Vagina (tissue), 2 donors: Measurements from ENCODE around the gene RAB20. TPM values are rescaled to one million over a fixed set of nuclear protein-coding genes. Genes with fewer than 3 reads are reported as not detected.

Experiments used
- DNase-seq, 2 donors: peaks; one replicate each; pipeline ENCODE4 v3.0.0-alpha.2; 2017; ENCODE audit errors: extremely low spot score in 2 of 2
- H3K27ac ChIP-seq: fragments of 200-600 bp; sonication (generic); one replicate; pipeline ENCODE4 v1.5.1; 2019
- H3K27me3 ChIP-seq: fragments of 200-600 bp; sonication (generic); one replicate; pipeline ENCODE4 v1.5.1; 2019
- H3K36me3 ChIP-seq, 2 donors: fragments of 200-600 bp; sonication (generic); one replicate each; pipeline ENCODE4 v1.5.1; 2017 to 2019
- H3K4me1 ChIP-seq: fragments of 200-600 bp; sonication (generic); one replicate; pipeline ENCODE4 v1.5.1; 2019
- H3K4me3 ChIP-seq, 2 donors: fragments of 200-600 bp; sonication (generic); 1 replicate in 1 of 2; 2 replicates in 1 of 2; pipeline ENCODE4 v1.5.1; 2016 to 2019
- H3K9me3 ChIP-seq: fragments of 200-600 bp; sonication (generic); one replicate; pipeline ENCODE4 v1.5.1; 2019
- CTCF ChIP-seq, 3 experiments: fragments of 450-650 bp in 2 of 3; fragments of 200-600 bp in 1 of 3; sonication (generic) in 1 of 3; IDR thresholded peaks; one replicate each; pipeline ENCODE4 v1.5.1; 2017 to 2019; ENCODE audit warnings: antibody characterized with exemption in 3 of 3, mild to moderate bottlenecking in 2 of 3, moderate library complexity in 2 of 3
- POLR2A ChIP-seq, 2 donors: fragments of 450-650 bp; IDR thresholded peaks; one replicate each; pipeline ENCODE4 v1.6.1; 2017; ENCODE audit warnings: antibody characterized with exemption in 2 of 2, mild to moderate bottlenecking in 2 of 2, moderate library complexity in 2 of 2
- POLR2AphosphoS5 ChIP-seq, 2 donors: sonication (generic); formaldehyde crosslinking; IDR thresholded peaks; one replicate each; pipeline ENCODE4 v1.9.0; 2017; ENCODE audit warnings: antibody characterized with exemption in 2 of 2, mild to moderate bottlenecking in 2 of 2, low read depth in 1 of 2; ENCODE audit not compliant: insufficient read depth in 1 of 2
- intact Hi-C: fragments of 100-400 bp; cut with DNase I; formaldehyde crosslinking; loops from one replicate; pipeline ENCODE4 v1.15.1; 2023
- total RNA-seq: library from RNA; depleted of rRNA; stranded (reverse); fragments of >200 nt; gene quantifications from one replicate; pipeline ENCODE4 v1.2.3, GENCODE V29; 2016

RAB20 gene
- total RNA-seq, 1 donor from 2014 or later = 15.2 TPM

GRCh38 chr13:110555601-110556223, 5.8 kb downstream of the RAB20 start:
- no peaks in the 10 kb centered on the region for H3K9me3 ChIP-seq
- peaks cover 13% of the 10 kb centered on the region for H3K4me1 ChIP-seq
- TF ChIP-seq POLR2A (IDR thresholded peaks at IDR 0.05) (no peak), CTCF (IDR thresholded peaks at IDR 0.05) (no peak), POLR2AphosphoS5 (IDR thresholded peaks at IDR 0.05; ENCODE audit: insufficient read depth in 1 of 2, low read depth in 1 of 2) (no peak)
- DNase-seq = no peak
- no peaks in the 10 kb centered on the region for H3K36me3 ChIP-seq
- intact Hi-C loops = no loop called here
- no peak overlapping the region for H3K4me3 ChIP-seq
- H3K27me3 ChIP-seq = no peaks in the 10 kb centered on the region
- H3K27ac ChIP-seq = no peak overlapping the region

- H3K27me3 ChIP-seq = no peaks in the 10 kb centered on the region
- no peak overlapping the region for H3K4me3 ChIP-seq
- H3K9me3 ChIP-seq = no peaks in the 10 kb centered on the region
- H3K4me1 ChIP-seq = peaks cover 7% of the 10 kb centered on the region
- no peak overlapping the region for H3K27ac ChIP-seq
- intact Hi-C loops = no loop called here
- TF ChIP-seq POLR2AphosphoS5 (IDR thresholded peaks at IDR 0.05; ENCODE audit: insufficient read depth in 1 of 2, low read depth in 1 of 2) = no peak
- no peak for TF ChIP-seq POLR2A (IDR thresholded peaks at IDR 0.05)
- TF ChIP-seq CTCF (IDR thresholded peaks at IDR 0.05) = no peak
- no peaks in the 10 kb centered on the region for H3K36me3 ChIP-seq
- no peak for DNase-seq
Observed at GRCh38 chr13:110554946-110555345, 6.6 kb downstream of the RAB20 start.

- TF ChIP-seq POLR2AphosphoS5 (IDR thresholded peaks at IDR 0.05; ENCODE audit: insufficient read depth in 1 of 2, low read depth in 1 of 2) (no peak), POLR2A (IDR thresholded peaks at IDR 0.05) (no peak), CTCF (IDR thresholded peaks at IDR 0.05) (no peak)
- H3K4me3 ChIP-seq = no peak overlapping the region
- no peaks in the 10 kb centered on the region for H3K9me3 ChIP-seq
- H3K4me1 ChIP-seq = peaks cover under 1% of the 10 kb centered on the region
- no peaks in the 10 kb centered on the region for H3K36me3 ChIP-seq
- no peak for DNase-seq
- intact Hi-C loops = no loop called here
- H3K27ac ChIP-seq = no peak overlapping the region
- no peaks in the 10 kb centered on the region for H3K27me3 ChIP-seq
Observed at GRCh38 chr13:110554227-110554836, 7.2 kb downstream of the RAB20 start.

DNA sequence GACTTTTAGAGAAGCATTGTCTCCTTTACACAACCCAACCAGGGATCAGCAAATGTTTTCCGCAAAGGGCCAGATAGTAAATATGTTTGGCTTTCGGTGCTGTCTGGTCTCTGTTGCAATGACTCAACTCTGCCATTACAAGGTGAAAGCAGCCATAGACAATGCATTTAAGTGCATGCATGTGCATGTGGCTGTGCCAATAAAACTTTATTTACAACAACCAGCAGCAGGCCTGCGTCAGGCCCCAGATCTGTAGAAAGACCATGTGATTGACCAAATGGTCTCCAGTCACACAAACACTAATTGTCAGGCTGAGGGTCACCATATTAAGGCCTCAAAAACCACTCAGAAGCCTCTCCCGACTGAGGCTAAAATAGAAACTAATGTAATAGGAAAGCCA, 8.1 kb downstream of the RAB20 start:
- no peaks in the 10 kb centered on the region for H3K4me1 ChIP-seq
- TF ChIP-seq CTCF (IDR thresholded peaks at IDR 0.05) (no peak), POLR2A (IDR thresholded peaks at IDR 0.05) (no peak), POLR2AphosphoS5 (IDR thresholded peaks at IDR 0.05; ENCODE audit: insufficient read depth in 1 of 2, low read depth in 1 of 2) (no peak)
- H3K36me3 ChIP-seq = no peaks in the 10 kb centered on the region
- DNase-seq = no peak
- H3K9me3 ChIP-seq = no peaks in the 10 kb centered on the region
- no peaks in the 10 kb centered on the region for H3K27me3 ChIP-seq
- H3K4me3 ChIP-seq = no peak overlapping the region
- intact Hi-C loops = no loop called here
- no peak overlapping the region for H3K27ac ChIP-seq

DNA sequence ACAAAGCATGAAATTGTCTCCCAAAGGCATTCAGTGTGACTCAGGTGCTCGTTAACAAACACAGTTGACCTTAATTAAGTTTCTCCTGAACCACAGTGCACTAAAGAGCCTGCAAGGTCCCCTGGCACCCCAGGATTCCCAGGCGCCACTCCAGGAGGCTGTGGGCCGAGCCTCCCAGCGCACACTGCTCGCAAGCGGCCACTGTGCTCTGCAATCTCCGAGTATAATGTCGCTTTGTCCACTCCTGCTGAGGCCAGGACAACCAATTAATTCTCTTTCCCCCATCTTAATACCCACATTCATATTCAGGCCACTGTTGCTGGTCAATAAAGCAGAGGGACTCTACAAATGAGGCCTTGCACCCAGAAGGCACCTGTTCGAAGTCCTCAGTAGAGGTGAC, 8.8 kb downstream of the RAB20 start:
- Histone ChIP-seq H3K27me3 (no peaks in the 10 kb centered on the region), H3K4me1 (no peaks in the 10 kb centered on the region), H3K4me3 (no peak overlapping the region), H3K9me3 (no peaks in the 10 kb centered on the region), H3K36me3 (no peaks in the 10 kb centered on the region), H3K27ac (no peak overlapping the region)
- no peak for DNase-seq
- TF ChIP-seq POLR2A (IDR thresholded peaks at IDR 0.05) = no peak
- TF ChIP-seq POLR2AphosphoS5 (IDR thresholded peaks at IDR 0.05; ENCODE audit: insufficient read depth in 1 of 2, low read depth in 1 of 2) = no peak
- TF ChIP-seq CTCF (IDR thresholded peaks at IDR 0.05) = no peak
- intact Hi-C loops = no loop called here
